H9 (cell line): ENCODE results near the gene CRELD2. TPM values are rescaled to one million over a fixed set of nuclear protein-coding genes. Genes with fewer than 3 reads are reported as not detected.
A peak's percentile ranks its signal among the peaks of the same experiment; 100 is the strongest.

Source experiments
- DNase-seq: peaks from one replicate; pipeline ENCODE4 v3.0.0-alpha.2; 2017
- H2AFZ ChIP-seq: one replicate; pipeline ENCODE4 v1.6.1; 2013; ENCODE audit warnings: mild to moderate bottlenecking, low read length, control low read depth, moderate library complexity
- H2AK5ac ChIP-seq: 2 replicates; pipeline ENCODE4 v1.6.1; 2013; ENCODE audit warnings: low read length, control low read depth, mixed read lengths; ENCODE audit not compliant: insufficient read length
- H2BK120ac ChIP-seq: one replicate; pipeline ENCODE4 v1.6.1; 2013; ENCODE audit warnings: low read depth, mild to moderate bottlenecking, low read length, control low read depth, inconsistent platforms; ENCODE audit not compliant: poor library complexity, severe bottlenecking
- H2BK12ac ChIP-seq: 2 replicates; pipeline ENCODE4 v1.6.1; 2013; ENCODE audit warnings: low read length, control low read depth, mixed read lengths, low read depth; ENCODE audit not compliant: insufficient read length
- H2BK15ac ChIP-seq: 2 replicates; pipeline ENCODE4 v1.6.1; 2013; ENCODE audit warnings: low read depth, low read length, control low read depth
- H2BK20ac ChIP-seq: one replicate; pipeline ENCODE4 v1.6.1; 2013; ENCODE audit warnings: low read depth, mild to moderate bottlenecking, low read length, control low read depth, inconsistent platforms; ENCODE audit not compliant: poor library complexity, severe bottlenecking
- H2BK5ac ChIP-seq: 2 replicates; pipeline ENCODE4 v1.6.1; 2013; ENCODE audit warnings: low read length, control low read depth, mixed read lengths; ENCODE audit not compliant: insufficient read length
- H3K14ac ChIP-seq: 2 replicates; pipeline ENCODE4 v1.6.1; 2013; ENCODE audit warnings: low read length, control low read depth; ENCODE audit not compliant: insufficient read depth
- H3K18ac ChIP-seq: 2 replicates; pipeline ENCODE4 v1.6.1; 2013; ENCODE audit warnings: low read depth, mild to moderate bottlenecking, mixed read lengths, low read length, control low read depth; ENCODE audit not compliant: insufficient read length
- H3K23ac ChIP-seq: 2 replicates; pipeline ENCODE4 v1.6.1; 2013; ENCODE audit warnings: low read length, control low read depth, mixed read lengths, low read depth; ENCODE audit not compliant: insufficient read length
- H3K23me2 ChIP-seq: 2 replicates; pipeline ENCODE4 v1.6.1; 2013; ENCODE audit warnings: low read depth, mild to moderate bottlenecking, mixed read lengths, low read length, control low read depth; ENCODE audit not compliant: insufficient read length, poor library complexity, severe bottlenecking
- H3K27ac ChIP-seq: 2 replicates; pipeline ENCODE4 v1.5.1; 2013; ENCODE audit warnings: low read length, control low read depth, mixed read lengths, low read depth; ENCODE audit not compliant: insufficient read length
- H3K27me3 ChIP-seq: 2 replicates; pipeline ENCODE4 v1.6.1; 2013; ENCODE audit warnings: low read length, control low read depth, inconsistent platforms; ENCODE audit not compliant: insufficient read depth
- H3K4ac ChIP-seq: 2 replicates; pipeline ENCODE4 v1.6.1; 2013; ENCODE audit warnings: low read depth, mild to moderate bottlenecking, control low read depth, inconsistent platforms, low read length, moderate library complexity
- H3K4me1 ChIP-seq: 2 replicates; pipeline ENCODE4 v1.6.1; 2013; ENCODE audit warnings: low read length, control low read depth, inconsistent platforms; ENCODE audit not compliant: insufficient read depth
- H3K4me2 ChIP-seq: 2 replicates; pipeline ENCODE4 v1.6.1; 2013; ENCODE audit warnings: low read length, control low read depth, mixed read lengths; ENCODE audit not compliant: insufficient read length, insufficient read depth
- H3K56ac ChIP-seq: 2 replicates; pipeline ENCODE4 v1.6.1; 2013; ENCODE audit warnings: low read depth, mild to moderate bottlenecking, mixed read lengths, low read length, control low read depth; ENCODE audit not compliant: insufficient read length
- H3K79me1 ChIP-seq: 2 replicates; pipeline ENCODE4 v1.6.1; 2013; ENCODE audit warnings: low read depth, mild to moderate bottlenecking, moderate library complexity, low read length, control low read depth, inconsistent platforms; ENCODE audit not compliant: insufficient read depth, poor library complexity, severe bottlenecking
- H3K79me2 ChIP-seq: 2 replicates; pipeline ENCODE4 v1.6.1; 2013; ENCODE audit warnings: low read length, control low read depth, inconsistent platforms; ENCODE audit not compliant: insufficient read depth
- H3K9ac ChIP-seq: 2 replicates; pipeline ENCODE4 v1.6.1; 2013; ENCODE audit warnings: low read length, control low read depth, mixed read lengths; ENCODE audit not compliant: insufficient read length; ENCODE audit errors: extremely low read depth
- H3K9me3 ChIP-seq: one replicate; pipeline ENCODE4 v1.6.1; 2013; ENCODE audit warnings: low read depth, low read length, inconsistent platforms; ENCODE audit not compliant: control insufficient read depth
- H3T11ph ChIP-seq: one replicate; pipeline ENCODE4 v1.6.1; 2013; ENCODE audit warnings: mild to moderate bottlenecking, low read length, control low read depth, inconsistent platforms
- H4K20me1 ChIP-seq: one replicate; pipeline ENCODE4 v1.6.1; 2013; ENCODE audit not compliant: control insufficient read depth, insufficient read length, insufficient read depth
- H4K5ac ChIP-seq: 2 replicates; pipeline ENCODE4 v1.6.1; 2013; ENCODE audit warnings: low read depth, mild to moderate bottlenecking, mixed read lengths, low read length, control low read depth; ENCODE audit not compliant: insufficient read length
- H4K8ac ChIP-seq: replicated peaks from 2 replicates; pipeline ENCODE4 v1.6.1; 2013; ENCODE audit warnings: low read length, control low read depth, mixed read lengths, low read depth; ENCODE audit not compliant: insufficient read length
- H4K91ac ChIP-seq: 2 replicates; pipeline ENCODE4 v1.6.1; 2013; ENCODE audit warnings: low read depth, mild to moderate bottlenecking, moderate library complexity, mixed read lengths, low read length, control low read depth; ENCODE audit not compliant: insufficient read length
- H3K27ac Mint-ChIP-seq, 3 experiments: 2 replicates in 2 of 3; 3 replicates in 1 of 3; pipeline ENCODE4 v1.8.0; 2020 to 2021; ENCODE audit warnings: mixed read lengths in 3 of 3, mild to moderate bottlenecking in 1 of 3, moderate library complexity in 1 of 3
- H3K27me3 Mint-ChIP-seq: 2 replicates; pipeline ENCODE4 v1.8.0; 2021; ENCODE audit warnings: low read depth, mild to moderate bottlenecking, moderate library complexity, mixed read lengths
- H3K36me3 Mint-ChIP-seq, 3 experiments: 2 replicates in 2 of 3; 3 replicates in 1 of 3; pipeline ENCODE4 v1.8.0; 2020 to 2021; ENCODE audit warnings: low read depth in 3 of 3, mixed read lengths in 3 of 3; ENCODE audit not compliant: insufficient read depth in 1 of 3
- H3K4me1 Mint-ChIP-seq, 2 experiments: 2 replicates each; pipeline ENCODE4 v1.8.0; 2020; ENCODE audit warnings: mixed read lengths in 2 of 2
- H3K4me3 Mint-ChIP-seq, 2 experiments: 2 replicates in 1 of 2; 3 replicates in 1 of 2; pipeline ENCODE4 v1.8.0; 2020 to 2021; ENCODE audit warnings: mild to moderate bottlenecking in 2 of 2, mixed read lengths in 2 of 2, moderate library complexity in 1 of 2
- H3K9me3 Mint-ChIP-seq, 2 experiments: 2 replicates in 1 of 2; 3 replicates in 1 of 2; pipeline ENCODE4 v1.8.0; 2020; ENCODE audit warnings: mild to moderate bottlenecking in 2 of 2, mixed read lengths in 2 of 2, moderate library complexity in 1 of 2
- WGBS: extraction: QIAGEN DNeasy Blood & Tissue Kit; methylation state at CpG from one replicate; pipeline ENCODE4 v1.1.7; 2013; ENCODE audit warnings: missing lambda C conversion rate, low lambda C conversion rate, mixed read lengths; ENCODE audit not compliant: insufficient read length; ENCODE audit errors: extremely low coverage; 5-methylcytosine and 5-hydroxymethylcytosine counted together
- total RNA-seq: library from RNA; stranded (reverse); gene quantifications from 2 replicates; pipeline ENCODE4 v1.2.1, GENCODE V29; 2021
- TF ChIP-seq, protein P1 (sequence below): fragments of 200-600 bp; sonication (generic); conservative IDR thresholded peaks from 3 replicates; pipeline ENCODE4 v1.8.0; 2021; ENCODE audit warnings: antibody characterized with exemption, mild to moderate bottlenecking

The CRELD2 gene
- total RNA-seq, 1 experiment from 2014 or later: 34.7 TPM

GRCh38 chr22:49913446-49913845 is 5.0 kb upstream of the CRELD2 start:
- no peaks in the 10 kb centered on the region; the same call in 1 of the 2 replicates for H3K79me2 ChIP-seq
- Mint-ChIP-seq H3K27me3 (no peaks in the 10 kb centered on the region), H3K4me1 (peaks cover 5% of the 10 kb centered on the region in 2 experiments; a peak in 2 of 4 replicates), H3K36me3 (peaks cover 4 to 33% (median 23%) of the 10 kb centered on the region in 3 experiments; a peak in 6 of 7 replicates), H3K27ac (peak overlapping the region in 1 of 3 experiments; percentile 72; a peak in 1 of 7 replicates), H3K9me3 (no peaks in the 10 kb centered on the region), H3K4me3 (no peak overlapping the region)
- no peak overlapping the region for H3K9ac ChIP-seq
- H2BK15ac ChIP-seq: no peak overlapping the region
- no peak overlapping the region for H4K8ac ChIP-seq
- H3K23me2 ChIP-seq: peaks cover 5% of the 10 kb centered on the region
- H4K20me1 ChIP-seq: no peaks in the 10 kb centered on the region
- no peak overlapping the region for H2BK120ac ChIP-seq
- TF ChIP-seq, protein P1, sequence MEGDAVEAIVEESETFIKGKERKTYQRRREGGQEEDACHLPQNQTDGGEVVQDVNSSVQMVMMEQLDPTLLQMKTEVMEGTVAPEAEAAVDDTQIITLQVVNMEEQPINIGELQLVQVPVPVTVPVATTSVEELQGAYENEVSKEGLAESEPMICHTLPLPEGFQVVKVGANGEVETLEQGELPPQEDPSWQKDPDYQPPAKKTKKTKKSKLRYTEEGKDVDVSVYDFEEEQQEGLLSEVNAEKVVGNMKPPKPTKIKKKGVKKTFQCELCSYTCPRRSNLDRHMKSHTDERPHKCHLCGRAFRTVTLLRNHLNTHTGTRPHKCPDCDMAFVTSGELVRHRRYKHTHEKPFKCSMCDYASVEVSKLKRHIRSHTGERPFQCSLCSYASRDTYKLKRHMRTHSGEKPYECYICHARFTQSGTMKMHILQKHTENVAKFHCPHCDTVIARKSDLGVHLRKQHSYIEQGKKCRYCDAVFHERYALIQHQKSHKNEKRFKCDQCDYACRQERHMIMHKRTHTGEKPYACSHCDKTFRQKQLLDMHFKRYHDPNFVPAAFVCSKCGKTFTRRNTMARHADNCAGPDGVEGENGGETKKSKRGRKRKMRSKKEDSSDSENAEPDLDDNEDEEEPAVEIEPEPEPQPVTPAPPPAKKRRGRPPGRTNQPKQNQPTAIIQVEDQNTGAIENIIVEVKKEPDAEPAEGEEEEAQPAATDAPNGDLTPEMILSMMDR: no peak
- no peak overlapping the region for H2AK5ac ChIP-seq
- H2BK5ac ChIP-seq: no peak overlapping the region
- no peak overlapping the region for H2AFZ ChIP-seq
- H2BK12ac ChIP-seq: no peak overlapping the region
- H3K27me3 ChIP-seq: no peaks in the 10 kb centered on the region
- no peak overlapping the region for H3K4ac ChIP-seq
- no peak overlapping the region for H3T11ph ChIP-seq
- no peaks in the 10 kb centered on the region for H3K79me1 ChIP-seq
- H3K9me3 ChIP-seq: no peaks in the 10 kb centered on the region
- H4K91ac ChIP-seq: no peak overlapping the region
- no peak overlapping the region for H3K4me2 ChIP-seq
- no peak overlapping the region for H2BK20ac ChIP-seq
- DNase-seq: no peak
- no peak overlapping the region for H3K23ac ChIP-seq
- no CpG with 5 or more reads among the region's 14 CpGs for WGBS
- no peaks in the 10 kb centered on the region for H3K4me1 ChIP-seq
- H3K27ac ChIP-seq: no peak overlapping the region
- H3K14ac ChIP-seq: no peak overlapping the region
- H4K5ac ChIP-seq: no peak overlapping the region
- H3K56ac ChIP-seq: no peak overlapping the region
- H3K18ac ChIP-seq: no peak overlapping the region
